ENCODE data around the gene CALN1. TPM values are rescaled to one million over a fixed set of nuclear protein-coding genes. Genes with fewer than 3 reads are reported as not detected.

Gene CALN1
- total and polyA plus RNA-seq, 9 of the 15 experiments (the other 6 are each of a cell fraction or from before 2014, with no cell fraction given) = 1.4 to 7.5 (median 3.3) TPM

GRCh38 chr7:72101444-72101843, 310.7 kb downstream of the CALN1 start (continued):
- TF ChIP-seq GATA2 (CRISPR knock-in tag; IDR thresholded peaks at IDR 0.05) = peak; percentile 77
- TF ChIP-seq NKRF (IDR thresholded peaks at IDR 0.05; ENCODE audit: borderline replicate concordance) = no peak
- TF ChIP-seq TAL1 (IDR thresholded peaks at IDR 0.05) = peak; percentile 76
- peak; percentile 86 for TF ChIP-seq CBFA2T2 (conservative IDR thresholded peaks at IDR 0.05)
- no peak for TF ChIP-seq THRB (CRISPR knock-in tag; conservative IDR thresholded peaks at IDR 0.05)
- no peak for TF ChIP-seq HLTF (IDR thresholded peaks at IDR 0.05)
- TF ChIP-seq RNF219 (CRISPR knock-in tag; IDR thresholded peaks at IDR 0.05) = no peak
- TF ChIP-seq TRIM25 (IDR thresholded peaks at IDR 0.05; ENCODE audit: borderline replicate concordance) = no peak
- TF ChIP-seq ZFPM2 (CRISPR knock-in tag; IDR thresholded peaks at IDR 0.05) = no peak
- peak; percentile 38 for TF ChIP-seq JUND (IDR thresholded peaks at IDR 0.05; ENCODE audit: borderline replicate concordance, low read depth, low read length)
- TF ChIP-seq JUND (tag; IDR thresholded peaks at IDR 0.05; ENCODE audit: borderline replicate concordance, low read depth, low read length) = no peak
- no peak for TF ChIP-seq SREBF2 (CRISPR knock-in tag; IDR thresholded peaks at IDR 0.05)
- no peak for TF ChIP-seq ZNF707 (CRISPR knock-in tag; conservative IDR thresholded peaks at IDR 0.05)
- no peak for TF ChIP-seq KAT2B (IDR thresholded peaks at IDR 0.05; ENCODE audit: low read depth, low read length)
- TF ChIP-seq CTCFL (IDR thresholded peaks at IDR 0.05; ENCODE audit: borderline replicate concordance, insufficient read depth, low read depth, low read length, poor library complexity, severe bottlenecking) = no peak
- TF ChIP-seq GTF2A2 (tag; IDR thresholded peaks at IDR 0.05) = no peak
- peak; percentile 47 for TF ChIP-seq ATF3 (IDR thresholded peaks at IDR 0.05)
- no peak for TF ChIP-seq ATF3 (CRISPR knock-in tag; conservative IDR thresholded peaks at IDR 0.05)
- TF ChIP-seq MTA2 (IDR thresholded peaks at IDR 0.05; ENCODE audit: low read depth) = peak; percentile 25; the same call in 1 of the 2 replicates
- peak; percentile 81 for TF ChIP-seq ARID1B (IDR thresholded peaks at IDR 0.05)
